ENCODE results near the gene MCTP2.

DNA sequence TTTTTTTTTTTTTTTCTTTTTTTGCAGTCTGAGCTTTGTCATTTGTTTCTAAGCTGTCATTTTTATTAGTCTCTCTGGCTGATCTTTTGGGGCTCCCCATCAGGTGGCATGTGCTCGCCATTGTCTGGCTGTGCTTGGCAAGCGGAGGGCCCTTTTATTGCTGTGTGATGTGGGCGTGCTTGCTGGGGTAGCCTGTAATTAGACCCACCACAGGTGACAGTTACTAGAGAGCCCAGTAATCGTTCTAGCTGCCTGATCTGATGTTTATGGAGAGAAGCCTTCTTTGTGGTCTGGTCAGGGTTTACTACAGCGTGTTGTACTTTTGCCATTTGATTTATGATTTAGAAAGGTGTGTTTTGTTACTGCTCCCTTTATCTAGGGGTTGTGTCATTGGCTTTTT is 179.9 kb downstream of the MCTP2 start:
- TF ChIP-seq, protein P1, sequence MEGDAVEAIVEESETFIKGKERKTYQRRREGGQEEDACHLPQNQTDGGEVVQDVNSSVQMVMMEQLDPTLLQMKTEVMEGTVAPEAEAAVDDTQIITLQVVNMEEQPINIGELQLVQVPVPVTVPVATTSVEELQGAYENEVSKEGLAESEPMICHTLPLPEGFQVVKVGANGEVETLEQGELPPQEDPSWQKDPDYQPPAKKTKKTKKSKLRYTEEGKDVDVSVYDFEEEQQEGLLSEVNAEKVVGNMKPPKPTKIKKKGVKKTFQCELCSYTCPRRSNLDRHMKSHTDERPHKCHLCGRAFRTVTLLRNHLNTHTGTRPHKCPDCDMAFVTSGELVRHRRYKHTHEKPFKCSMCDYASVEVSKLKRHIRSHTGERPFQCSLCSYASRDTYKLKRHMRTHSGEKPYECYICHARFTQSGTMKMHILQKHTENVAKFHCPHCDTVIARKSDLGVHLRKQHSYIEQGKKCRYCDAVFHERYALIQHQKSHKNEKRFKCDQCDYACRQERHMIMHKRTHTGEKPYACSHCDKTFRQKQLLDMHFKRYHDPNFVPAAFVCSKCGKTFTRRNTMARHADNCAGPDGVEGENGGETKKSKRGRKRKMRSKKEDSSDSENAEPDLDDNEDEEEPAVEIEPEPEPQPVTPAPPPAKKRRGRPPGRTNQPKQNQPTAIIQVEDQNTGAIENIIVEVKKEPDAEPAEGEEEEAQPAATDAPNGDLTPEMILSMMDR (IDR thresholded peaks at IDR 0.05; ENCODE audit: insufficient read depth, low read length, poor library complexity, severe bottlenecking): no peak
- no peak for TF ChIP-seq EZH2phosphoT487 (conservative IDR thresholded peaks at IDR 0.05; ENCODE audit: low read length)
